Measurements from ENCODE around the gene COL5A2.

Gene COL5A2

GRCh38 chr2:189178726-189179569 is 613 bp downstream of the COL5A2 start:
- peak; percentile 83 for DNase-seq

GRCh38 chr2:189178054-189178453 is 1.5 kb downstream of the COL5A2 start:
- peak; percentile 58 for DNase-seq

DNA sequence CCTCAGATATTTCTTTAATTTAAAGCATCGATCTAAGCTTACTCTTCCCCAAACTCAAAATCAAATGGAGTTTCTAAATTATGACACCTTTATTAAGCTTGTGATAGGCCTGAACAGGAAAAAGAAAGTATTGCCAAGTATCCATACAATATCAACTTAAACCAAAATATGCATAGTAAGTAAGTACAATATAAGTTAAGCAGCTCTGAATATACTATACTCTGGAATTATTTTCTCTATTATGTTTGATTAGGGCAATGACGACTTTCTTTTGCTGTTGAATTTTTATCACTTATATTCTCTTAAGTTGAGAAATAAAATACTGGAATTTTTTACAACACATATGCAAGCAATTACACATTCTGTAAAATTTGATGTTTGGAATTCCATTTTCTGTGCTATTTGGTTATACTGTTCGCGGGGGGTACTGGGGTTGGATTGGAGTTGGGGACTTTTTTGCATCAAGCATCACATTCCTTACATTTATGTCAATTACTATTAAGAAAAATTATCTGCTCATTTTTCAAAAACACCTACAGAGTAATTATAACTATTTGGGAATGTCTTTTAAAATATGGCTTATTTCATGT is 2.2 kb downstream of the COL5A2 start:
- no peak for DNase-seq

GRCh38 chr2:189176516-189176915 is 3.0 kb downstream of the COL5A2 start:
- peak; percentile 0 for DNase-seq

DNA sequence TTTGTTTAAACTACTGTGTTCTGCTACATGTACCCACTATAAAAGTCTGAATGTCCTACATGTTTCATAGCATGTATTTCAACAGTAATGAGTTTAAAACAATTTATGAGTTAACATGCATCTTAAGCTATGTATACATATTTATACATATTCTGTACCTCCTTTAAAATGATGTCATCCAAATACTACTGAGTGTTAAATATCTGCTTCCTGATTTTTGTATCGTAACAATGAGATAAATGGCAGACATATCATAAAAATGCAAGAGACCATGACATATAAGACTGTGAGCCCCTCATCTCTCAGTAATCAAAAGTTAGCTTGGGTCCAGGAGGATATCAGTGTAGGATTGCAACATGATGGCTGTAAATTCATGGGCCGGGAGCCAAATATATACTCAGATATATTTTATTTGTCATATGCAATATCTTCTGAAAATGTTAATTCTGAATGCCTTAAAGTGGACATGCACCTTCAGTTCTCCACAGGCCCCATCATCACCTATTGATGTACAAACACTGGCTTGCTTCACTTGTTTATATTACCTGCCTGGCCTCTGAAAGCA is 3.6 kb downstream of the COL5A2 start:
- DNase-seq, result peak; percentile 23

DNA sequence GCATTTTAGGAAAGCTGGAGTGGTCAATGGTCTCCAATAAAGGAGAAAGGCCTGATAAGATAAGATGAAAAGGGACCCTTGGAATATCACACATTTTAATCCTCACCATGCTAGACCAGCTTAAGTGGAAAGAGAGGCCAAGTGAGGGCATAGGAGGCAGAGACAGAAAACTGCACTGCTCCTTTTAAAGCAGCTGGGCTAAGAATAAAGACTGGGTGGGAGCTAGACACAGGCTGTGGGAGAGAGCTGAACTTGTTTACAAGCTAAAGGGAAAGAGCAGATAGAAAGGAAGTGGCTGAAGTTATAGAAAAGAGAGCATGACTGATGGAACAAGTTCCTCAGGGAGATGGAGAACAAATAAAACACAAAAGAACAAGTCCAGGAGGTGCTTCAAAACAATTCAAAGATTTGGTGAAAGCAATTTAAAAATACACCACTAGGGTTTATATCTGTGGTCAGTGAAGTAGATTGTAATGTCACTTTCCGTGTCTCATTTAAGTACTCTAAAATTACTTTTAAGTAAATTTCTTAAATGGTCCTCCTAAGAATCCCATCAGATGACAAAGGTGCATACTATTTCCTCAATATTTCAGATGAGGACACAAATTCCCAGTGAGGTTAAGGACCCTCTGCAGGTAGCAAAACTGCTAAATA is 7.5 kb downstream of the COL5A2 start:
- DNase-seq, result no peak

DNA sequence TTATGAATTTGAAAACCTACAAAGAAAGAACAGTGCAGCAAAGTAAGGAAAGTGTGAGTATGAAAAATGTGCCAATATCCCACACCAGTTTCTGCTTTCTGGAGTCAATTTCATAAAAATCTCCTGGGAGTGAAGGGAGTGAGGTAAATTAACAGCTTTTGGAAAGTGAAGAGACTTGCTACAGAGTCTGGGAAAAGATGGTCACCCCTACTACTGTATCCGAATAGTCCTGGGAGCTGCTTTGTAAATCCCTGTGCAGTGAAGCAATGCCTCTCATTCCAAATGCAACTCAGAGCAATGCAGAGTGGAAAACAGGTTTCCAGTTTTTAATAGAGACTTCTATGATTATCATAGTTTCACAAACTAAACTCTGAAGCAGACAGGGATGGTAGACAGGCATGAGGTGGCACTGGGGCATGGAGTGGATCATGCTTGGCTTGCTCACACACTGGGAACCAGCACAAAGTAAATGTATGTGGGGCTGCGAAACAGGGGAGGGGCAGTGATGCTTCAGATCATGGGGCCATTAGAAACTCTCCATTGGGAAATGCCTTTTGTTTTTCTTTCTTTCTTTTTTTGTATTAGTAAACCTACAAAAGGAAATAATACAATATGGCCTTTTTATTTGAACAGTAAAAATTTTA is 10.6 kb downstream of the COL5A2 start:
- no peak for DNase-seq

DNA sequence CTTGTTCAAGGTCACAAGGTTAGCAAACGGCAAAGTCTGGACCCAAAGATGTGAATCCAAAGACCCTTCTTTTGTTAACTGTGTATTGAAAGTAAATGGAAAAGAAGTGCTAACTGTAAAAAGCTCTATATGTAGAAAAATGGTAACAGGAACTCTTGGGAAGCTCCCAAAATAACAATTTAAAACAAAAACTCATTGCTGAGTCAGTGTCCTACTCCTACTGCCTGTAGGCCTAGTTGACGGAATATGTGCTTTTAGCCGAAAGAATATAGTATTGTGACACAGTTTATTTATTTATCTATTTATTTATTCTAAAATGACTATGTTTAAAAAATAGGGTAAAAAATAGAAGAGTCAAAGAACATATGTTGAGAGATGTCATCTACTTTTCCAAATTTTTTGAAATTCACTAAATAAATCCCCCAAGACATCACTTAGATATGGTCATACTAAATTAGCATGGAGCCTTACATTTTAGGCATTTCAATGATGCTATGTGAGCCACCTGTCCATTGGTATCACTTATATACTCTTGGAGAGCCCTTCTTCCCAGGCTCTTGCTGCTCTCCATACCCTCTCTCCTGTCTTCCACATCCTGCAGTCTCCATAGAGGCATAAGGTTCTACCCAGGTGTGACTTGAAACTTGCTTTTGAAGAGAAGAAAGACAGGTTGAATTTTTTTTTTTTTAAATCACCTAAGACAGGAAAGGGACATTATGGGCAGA is 13.7 kb downstream of the COL5A2 start:
- DNase-seq, result peak; percentile 47

- DNase-seq, result peak; percentile 67
These were observed 14.8 kb downstream of the COL5A2 start for GRCh38 chr2:189164746-189165145.

GRCh38 chr2:189163889-189164288 is 15.7 kb downstream of the COL5A2 start:
- peak; percentile 80 for DNase-seq

GRCh38 chr2:189162566-189162965 is 17.0 kb downstream of the COL5A2 start:
- DNase-seq, result no peak

DNA sequence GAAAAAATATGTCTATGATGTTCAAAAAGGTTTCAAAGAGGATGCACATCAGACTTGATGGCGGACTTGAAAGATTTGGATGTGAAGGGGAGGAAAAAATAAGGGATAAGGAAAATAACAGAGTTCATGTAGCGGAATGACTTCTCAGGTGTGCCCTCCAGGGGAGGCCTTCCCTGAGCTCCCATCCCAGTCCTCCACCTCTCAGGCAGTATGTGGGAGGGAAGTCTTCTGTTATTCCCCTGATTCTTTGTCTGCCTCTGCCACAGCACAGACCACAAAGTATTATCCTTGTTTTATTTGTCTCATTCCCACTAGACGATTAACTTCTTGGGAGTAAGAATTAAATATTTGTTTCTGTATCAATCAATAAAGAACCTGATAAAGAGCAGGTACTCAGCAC is 17.7 kb downstream of the COL5A2 start:
- no peak for DNase-seq

DNA sequence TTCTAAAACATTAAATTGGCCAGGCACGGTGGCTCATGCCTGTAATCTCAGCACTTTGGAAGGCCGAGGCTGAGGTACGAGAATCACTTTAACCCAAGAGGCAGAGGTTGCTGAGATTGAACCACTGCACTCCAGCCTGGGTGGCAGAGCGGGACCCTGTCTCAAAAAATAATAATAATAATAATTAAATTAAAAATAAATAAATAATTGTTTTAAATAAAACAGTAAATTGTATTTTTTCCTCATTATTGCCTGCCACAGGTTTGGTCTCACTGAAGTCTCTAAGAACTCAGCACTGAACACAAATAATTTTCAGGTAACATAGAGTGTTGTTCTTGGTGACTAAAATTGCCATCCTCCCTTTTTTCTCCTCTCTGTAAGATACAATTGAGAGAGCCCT is 19.8 kb downstream of the COL5A2 start:
- no peak for DNase-seq

DNA sequence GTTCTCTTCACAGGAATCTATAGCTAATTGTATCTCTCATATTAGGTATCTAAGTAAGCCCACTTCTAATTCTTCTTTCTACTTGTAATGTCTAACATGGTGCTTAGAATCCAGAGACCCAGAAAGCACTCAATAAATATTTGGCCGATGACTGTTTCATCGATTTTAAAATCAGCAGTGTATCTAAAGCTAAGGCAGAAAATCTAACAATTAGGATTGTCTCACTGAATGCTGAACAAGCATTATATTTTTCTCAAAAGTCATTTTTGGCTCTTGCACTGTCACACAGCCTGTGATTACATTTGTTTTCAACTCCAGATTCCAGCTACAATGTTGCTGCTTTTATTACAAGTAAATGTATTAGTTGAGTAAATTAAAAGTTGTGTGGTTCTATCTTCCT is 20.3 kb downstream of the COL5A2 start:
- DNase-seq, result no peak

- DNase-seq, result no peak
These were observed 21.6 kb downstream of the COL5A2 start for GRCh38 chr2:189157939-189158338.

GRCh38 chr2:189157456-189157855 is 22.1 kb downstream of the COL5A2 start:
- no peak for DNase-seq

GRCh38 chr2:189155795-189156194 is 23.8 kb downstream of the COL5A2 start:
- DNase-seq, result no peak

DNA sequence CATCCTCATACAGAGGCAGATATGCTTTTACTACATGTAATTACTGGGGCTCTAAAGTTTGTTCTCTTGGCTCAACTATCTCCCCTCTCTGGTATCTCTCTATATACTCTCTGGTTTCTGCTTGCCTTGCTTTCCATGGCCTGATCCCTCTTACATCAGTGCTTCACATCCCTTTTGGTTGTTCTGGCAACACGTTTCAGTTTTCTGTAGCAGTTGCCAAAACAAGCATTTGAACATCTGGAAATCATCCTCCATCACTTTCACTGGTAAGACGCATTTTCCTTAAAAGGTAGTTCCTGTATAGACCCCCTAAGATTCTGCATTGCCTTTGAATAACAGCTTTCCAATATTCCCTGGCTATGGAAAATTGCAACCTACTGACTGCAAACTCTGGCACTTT is 25.9 kb downstream of the COL5A2 start:
- DNase-seq, result peak; percentile 61

DNA sequence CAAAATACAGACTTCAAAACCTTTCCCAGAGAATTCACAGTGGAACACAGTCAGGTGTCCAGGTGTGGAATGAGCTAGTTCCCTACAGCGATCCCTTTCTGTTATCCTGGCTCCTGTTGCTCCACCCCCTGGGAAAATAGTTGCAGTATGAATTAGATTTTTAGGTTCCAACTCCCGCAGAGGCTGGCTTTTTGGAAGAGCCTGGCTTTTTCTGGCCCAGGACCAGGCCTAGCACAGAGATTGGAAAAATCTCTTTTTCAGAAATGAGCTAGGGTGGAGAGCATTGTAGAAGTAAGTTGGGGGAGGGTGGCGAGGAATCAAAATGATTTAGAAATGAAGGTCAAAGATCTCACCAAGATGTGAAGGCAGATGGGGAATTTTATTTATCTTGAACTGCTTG is 27.1 kb downstream of the COL5A2 start:
- no peak for DNase-seq

DNA sequence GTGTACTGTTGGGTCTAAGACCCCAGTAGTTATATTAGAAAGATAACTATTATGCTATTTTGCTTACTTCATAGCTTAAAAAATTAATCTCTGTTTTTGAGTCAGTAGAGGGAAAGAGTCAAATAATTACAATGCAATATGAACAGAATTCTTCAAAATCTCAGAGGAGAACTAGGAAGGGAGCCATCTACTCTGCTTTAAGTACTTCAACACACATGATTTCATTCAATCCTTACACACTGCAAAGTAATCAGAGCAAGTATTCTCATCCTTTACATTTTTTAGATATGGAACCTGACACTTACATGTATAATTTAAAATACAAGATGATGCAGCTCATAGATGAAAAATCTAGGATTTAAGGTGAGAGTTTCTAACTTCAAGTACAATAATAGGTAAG is 27.7 kb downstream of the COL5A2 start:
- DNase-seq, result no peak

DNA sequence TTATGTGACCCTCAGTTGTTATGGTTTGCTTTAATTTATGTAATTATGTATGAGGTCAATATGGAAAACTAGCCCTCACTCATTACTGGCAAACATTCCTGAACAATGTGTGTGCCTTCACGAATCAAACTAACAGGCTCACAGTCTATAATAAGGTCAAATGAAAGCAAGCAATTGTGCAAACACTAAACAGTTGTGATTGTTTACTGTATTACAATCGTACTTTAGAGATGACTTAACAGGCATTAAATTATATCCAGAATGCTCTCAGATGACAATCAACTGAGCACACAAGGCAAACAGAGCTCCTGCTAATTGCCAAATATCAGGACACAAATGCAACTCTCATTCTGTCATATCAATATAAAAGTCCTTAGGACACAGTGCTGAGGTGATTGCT is 29.5 kb downstream of the COL5A2 start:
- DNase-seq, result peak; percentile 87

DNA sequence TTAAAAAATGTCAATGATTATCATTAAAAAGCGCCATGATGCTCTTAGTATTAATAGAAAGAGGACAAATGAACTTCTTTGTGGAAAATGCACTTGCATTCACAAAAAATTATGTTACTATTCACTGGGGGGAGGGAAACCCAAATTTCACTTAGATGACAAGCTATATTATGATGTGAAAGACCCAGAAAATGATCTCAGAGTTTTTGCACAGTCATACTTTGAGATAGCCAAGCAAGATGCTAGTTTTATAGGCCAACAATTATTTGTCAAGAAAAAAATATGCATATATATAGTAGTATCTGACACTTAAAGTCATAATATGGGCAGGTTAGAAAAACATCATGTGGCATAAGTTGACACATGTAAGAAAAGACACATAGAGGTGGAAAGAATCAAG is 31.6 kb downstream of the COL5A2 start:
- no peak for DNase-seq

DNA sequence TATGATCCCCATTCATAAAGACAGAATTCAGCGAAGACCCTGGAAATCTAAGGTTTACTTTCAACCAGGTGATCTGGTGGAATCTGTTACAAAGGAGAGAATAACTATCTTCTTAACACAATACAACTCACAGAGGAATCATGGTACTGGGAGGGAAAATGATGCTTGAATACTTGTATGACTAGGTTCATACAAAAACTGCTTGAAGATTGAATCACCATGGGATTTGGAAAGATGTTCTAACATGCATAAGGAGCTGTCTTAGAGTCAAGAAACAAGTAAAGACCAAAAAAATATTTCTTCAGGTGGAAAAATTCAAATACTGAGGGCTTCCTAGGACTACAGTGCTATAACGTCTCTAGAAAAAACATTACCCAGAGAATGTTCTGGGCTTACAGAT is 32.2 kb downstream of the COL5A2 start:
- DNase-seq, result peak; percentile 43

Measured in HCEC 1CT (cell line).